Measurements from ENCODE around the gene ART4.

The ART4 gene

GRCh38 chr12:14883686-14884085 lies 40.4 kb upstream of the ART4 start:
- no peak overlapping the region for H3K4me3 ChIP-seq (ENCODE audit: low read depth, low read length)
- no peak for DNase-seq (ENCODE audit: low read depth, low spot score)
- TF ChIP-seq CTCF (IDR thresholded peaks at IDR 0.05; ENCODE audit: low read depth, low read length), result no peak
- in situ Hi-C loops (cut with HindIII; ENCODE audit: low sequenced_read_pairs), result no loop called here

DNA sequence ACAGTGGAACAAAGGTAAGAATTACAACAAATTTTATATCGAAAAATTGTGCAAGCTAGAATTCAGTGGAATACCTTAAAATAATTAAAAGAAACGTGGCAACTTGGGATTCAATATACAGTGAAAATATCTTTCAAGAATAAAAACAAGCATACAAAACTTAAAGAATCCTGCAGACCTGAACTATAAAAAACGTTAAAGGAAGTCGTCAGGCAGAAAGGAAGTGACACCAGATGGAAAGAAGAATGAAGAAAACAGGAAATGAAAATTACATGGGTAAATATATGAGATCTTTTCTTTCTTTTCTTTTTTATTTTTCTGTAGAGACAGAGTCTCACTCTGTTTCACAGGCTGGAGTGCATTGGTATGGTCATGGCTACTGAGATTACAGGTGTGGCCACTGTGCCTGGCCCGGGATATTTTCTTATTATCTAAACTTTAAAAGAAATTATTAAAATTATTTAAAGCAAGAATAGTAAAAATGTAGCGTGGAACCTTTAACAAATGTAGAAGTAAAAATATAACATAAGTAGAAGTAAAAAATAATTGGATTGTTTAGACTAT lies 37.6 kb upstream of the ART4 start:
- TF ChIP-seq CTCF (IDR thresholded peaks at IDR 0.05; ENCODE audit: low read depth, low read length), result no peak
- H3K4me3 ChIP-seq (ENCODE audit: low read depth, low read length), result no peak overlapping the region
- in situ Hi-C loops (cut with HindIII; ENCODE audit: low sequenced_read_pairs), result no loop called here
- DNase-seq (ENCODE audit: low read depth, low spot score), result no peak

DNA sequence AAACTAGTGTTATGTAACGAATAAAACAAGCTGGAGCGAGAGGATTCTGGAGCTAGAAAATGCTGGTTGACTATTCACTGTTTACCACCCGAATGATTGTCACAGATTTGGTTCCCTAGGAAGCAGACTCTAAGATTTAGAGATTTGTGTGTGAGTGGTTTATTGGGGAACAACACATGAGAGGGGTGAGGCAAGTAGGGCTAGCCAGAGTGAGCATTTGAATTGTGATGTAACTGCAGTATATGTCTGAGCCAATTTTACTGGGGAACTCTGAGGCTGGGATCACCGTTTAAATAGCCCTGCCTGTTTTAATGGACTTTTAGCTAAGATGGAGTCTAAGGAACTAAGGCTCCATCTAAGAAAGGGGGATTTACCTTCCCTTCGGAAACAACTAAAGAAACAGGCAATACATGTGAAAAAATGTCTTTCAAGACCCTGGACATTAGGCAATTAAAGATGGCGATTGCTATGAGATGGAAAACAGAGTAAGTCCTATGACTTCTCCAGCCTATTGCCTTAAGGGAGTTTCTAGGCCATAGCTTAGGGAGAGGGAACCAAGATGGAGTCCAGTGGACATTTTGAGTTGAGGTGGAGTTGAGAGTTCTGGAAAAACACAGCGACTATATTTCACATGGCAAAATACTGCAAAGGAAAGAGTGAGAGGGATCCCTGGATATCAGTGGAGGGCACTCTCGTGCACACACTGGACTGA lies 36.1 kb upstream of the ART4 start:
- no peak overlapping the region for H3K4me3 ChIP-seq (ENCODE audit: low read depth, low read length)
- DNase-seq (ENCODE audit: low read depth, low spot score), result no peak
- TF ChIP-seq CTCF (IDR thresholded peaks at IDR 0.05; ENCODE audit: low read depth, low read length), result no peak
- in situ Hi-C loops (cut with HindIII; ENCODE audit: low sequenced_read_pairs), result no loop called here

DNA sequence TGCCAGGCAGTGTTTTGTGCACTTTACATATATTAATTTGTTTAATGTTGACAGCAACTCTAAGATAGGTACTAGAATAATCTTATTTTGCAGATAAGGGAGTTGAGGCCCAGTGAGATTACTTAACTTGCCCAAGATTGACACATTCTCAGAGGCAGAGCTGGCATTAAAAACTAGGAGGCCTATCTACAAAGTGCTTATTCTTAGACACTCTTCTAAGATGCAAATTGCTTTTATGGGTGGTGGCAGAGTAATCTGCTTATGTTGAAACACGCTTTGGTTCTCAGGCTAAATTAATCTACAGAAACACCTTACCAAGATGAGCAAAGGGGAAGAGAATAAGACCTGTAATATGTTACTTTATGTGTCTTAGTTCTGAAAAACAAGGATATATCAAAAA lies 35.2 kb upstream of the ART4 start:
- DNase-seq (ENCODE audit: low read depth, low spot score), result no peak
- no peak overlapping the region for H3K4me3 ChIP-seq (ENCODE audit: low read depth, low read length)
- TF ChIP-seq CTCF (IDR thresholded peaks at IDR 0.05; ENCODE audit: low read depth, low read length), result no peak
- in situ Hi-C loops (cut with HindIII; ENCODE audit: low sequenced_read_pairs), result no loop called here

DNA sequence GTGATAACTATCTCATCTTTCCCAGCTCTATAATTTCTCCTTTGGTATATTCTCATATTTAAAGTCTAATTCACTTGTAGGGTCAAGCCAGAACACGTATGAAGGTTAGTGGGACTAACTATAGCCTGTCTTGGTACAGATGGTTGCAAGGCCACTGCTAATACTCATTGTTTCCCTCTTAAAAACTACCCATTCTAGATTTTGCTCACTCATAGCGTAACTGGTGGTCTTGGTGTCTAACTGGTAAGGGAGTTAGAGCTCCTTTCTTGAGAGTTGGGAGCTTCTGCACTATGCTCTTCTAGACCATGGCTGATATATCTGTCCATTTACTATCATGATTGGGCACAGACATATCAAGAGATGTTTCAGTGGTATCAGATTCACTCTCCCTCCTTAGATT lies 33.5 kb upstream of the ART4 start:
- no peak for DNase-seq (ENCODE audit: low read depth, low spot score)
- in situ Hi-C loops (cut with HindIII; ENCODE audit: low sequenced_read_pairs), result no loop called here
- TF ChIP-seq CTCF (IDR thresholded peaks at IDR 0.05; ENCODE audit: low read depth, low read length), result no peak
- H3K4me3 ChIP-seq (ENCODE audit: low read depth, low read length), result no peak overlapping the region

DNA sequence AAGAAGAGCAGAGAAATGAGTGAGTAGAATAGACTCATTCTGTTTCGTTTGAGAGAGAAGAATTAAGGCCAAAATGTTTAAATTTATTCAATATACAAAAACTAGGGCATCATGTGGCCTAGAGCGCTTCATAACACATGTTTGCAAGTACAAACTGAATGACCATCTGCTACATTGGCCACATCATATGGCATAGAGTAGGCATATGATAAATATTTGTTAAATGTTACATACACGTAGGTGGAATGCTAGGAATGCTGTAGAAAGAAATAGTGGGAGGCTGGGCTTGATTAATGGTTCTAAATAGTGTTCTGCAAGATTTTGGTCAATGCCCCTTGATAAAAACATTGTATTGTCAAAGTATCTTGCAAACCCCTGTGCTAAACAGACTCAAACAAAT lies 31.6 kb upstream of the ART4 start:
- H3K4me3 ChIP-seq (ENCODE audit: low read depth, low read length), result no peak overlapping the region
- no peak for DNase-seq (ENCODE audit: low read depth, low spot score)
- no peak for TF ChIP-seq CTCF (IDR thresholded peaks at IDR 0.05; ENCODE audit: low read depth, low read length)
- in situ Hi-C loops (cut with HindIII; ENCODE audit: low sequenced_read_pairs), result no loop called here

Data from astrocyte of the spinal cord (primary cell).